ENCODE data around the gene PDCD11.

Gene PDCD11

GRCh38 chr10:103451091-103451813 is 54.8 kb downstream of the PDCD11 start:
- no peak for DNase-seq (ENCODE audit: low read depth in 2 of 2)

GRCh38 chr10:103451831-103452505 is 55.5 kb downstream of the PDCD11 start, which contains the start of gene CALHM2:
Gene CALHM2, minus strand, starts transcription at chr10:103452370. Its CDS starts 2,429 bp downstream, at chr10:103449941.
- no peak for DNase-seq (ENCODE audit: low read depth in 2 of 2)

DNA sequence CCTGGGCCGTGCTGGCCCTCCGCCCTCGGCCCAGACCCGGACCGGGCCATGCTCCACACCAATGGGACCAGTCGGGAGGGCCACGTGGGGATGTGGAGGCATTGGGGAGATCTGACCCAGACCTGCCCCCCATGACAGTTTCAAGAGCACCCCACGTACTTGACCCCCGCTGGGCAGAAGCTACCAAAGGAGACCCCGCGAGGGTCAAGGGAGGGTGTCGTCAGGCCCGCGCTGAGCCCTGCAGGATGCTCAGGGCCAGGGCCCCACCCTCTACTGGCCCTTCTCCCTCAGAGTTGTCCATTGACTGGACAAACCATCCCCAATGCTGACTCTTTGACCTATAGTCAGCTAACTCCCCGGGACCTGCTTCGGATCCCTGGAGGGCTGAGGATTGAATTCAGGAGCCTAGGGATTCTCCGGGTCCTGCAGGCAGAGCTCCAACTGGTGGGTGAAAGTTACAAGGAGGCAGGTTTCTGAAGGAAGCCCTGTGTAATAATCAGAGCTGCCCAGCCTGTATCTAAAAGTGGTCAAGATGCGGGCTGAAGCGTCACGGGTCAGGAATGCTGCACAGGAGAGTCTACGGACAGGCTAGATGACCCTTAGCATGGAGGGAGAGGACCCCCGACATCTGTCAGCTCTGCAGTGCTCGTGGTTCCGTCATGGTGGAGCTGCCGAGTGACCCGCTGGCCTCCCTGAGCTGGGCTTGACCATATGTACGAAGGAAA is 56.2 kb downstream of the PDCD11 start:
- no peak for DNase-seq (ENCODE audit: low read depth in 2 of 2)

GRCh38 chr10:103454026-103454425 is 57.6 kb downstream of the PDCD11 start:
- no peak for DNase-seq (ENCODE audit: low read depth in 2 of 2)

DNA sequence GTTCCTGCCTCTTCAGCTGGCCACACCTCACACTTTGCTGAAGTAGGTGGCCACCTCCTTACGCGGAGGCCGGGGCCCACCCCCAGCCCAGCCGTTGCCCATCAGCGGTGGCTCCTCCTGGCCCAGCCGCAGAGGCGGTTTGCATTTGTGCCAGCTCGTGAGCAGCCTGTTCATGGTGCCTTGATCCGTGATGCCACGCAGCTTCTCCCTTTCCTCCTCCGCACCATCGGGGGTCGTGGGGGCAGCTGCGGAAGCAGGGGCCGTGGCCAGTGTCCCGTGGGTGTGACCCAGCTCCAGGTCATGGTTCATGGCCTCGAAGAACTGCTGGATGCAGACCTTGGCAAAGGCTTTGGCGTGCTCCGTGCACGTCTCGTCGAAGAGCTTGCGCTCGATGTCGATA is 58.8 kb downstream of the PDCD11 start:
- no peak for DNase-seq (ENCODE audit: low read depth in 2 of 2)

DNA sequence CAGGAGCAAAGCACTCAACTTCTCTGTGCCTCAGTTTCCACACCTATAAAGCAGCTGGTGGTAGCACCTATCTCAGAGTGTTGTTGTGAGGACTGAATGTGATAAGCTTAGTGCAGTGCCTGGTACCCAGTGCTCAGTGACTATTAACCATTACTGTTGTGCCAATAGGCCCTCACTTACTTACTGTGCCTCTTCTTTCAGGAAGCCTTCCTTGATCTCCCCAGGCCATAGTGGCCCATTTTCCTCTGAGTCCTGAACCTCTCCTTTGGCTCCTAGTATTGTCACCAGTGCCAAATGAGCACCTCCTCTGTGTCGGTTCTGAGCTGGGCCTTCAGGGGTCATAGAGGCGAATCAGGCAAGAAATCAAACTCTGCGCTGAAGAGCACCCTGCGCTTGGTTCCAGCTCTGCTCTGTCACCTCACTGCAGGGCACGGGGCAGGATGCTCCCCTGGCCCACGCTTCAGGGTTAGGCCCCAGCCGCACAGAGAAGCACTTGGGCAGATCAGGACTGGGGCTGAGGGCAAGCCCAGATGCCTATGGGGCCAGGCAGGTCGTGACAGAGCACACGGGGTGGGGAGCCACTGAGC is 59.7 kb downstream of the PDCD11 start:
- no peak for DNase-seq (ENCODE audit: low read depth in 2 of 2)

DNA sequence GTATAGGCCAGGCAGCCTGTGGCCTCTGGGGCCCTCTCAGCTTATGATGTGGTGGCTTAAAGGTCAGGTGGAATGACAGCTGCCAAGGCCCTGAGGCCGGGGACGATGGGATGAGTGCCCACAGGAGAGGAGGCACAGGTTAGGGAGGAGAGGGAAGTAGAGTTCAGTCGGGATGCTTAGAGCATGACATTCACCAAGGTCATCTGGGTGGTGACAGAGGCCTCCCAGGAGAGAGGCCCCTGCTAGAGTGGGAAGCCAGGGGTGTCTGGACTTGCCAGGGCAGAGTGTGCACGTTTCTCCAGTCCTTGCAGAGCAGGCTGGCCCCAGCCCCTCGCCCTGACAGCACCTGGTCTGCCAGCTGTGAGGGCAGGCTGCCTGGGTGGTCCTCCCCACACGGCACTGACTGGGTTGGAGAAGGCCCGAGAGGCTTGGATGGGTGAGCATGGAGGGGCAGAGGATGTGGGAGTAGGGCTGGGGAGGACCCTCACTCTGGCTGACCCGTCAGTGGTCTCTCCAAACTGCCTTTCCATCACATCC is 60.8 kb downstream of the PDCD11 start:
- DNase-seq (ENCODE audit: low read depth in 2 of 2), result no peak

DNA sequence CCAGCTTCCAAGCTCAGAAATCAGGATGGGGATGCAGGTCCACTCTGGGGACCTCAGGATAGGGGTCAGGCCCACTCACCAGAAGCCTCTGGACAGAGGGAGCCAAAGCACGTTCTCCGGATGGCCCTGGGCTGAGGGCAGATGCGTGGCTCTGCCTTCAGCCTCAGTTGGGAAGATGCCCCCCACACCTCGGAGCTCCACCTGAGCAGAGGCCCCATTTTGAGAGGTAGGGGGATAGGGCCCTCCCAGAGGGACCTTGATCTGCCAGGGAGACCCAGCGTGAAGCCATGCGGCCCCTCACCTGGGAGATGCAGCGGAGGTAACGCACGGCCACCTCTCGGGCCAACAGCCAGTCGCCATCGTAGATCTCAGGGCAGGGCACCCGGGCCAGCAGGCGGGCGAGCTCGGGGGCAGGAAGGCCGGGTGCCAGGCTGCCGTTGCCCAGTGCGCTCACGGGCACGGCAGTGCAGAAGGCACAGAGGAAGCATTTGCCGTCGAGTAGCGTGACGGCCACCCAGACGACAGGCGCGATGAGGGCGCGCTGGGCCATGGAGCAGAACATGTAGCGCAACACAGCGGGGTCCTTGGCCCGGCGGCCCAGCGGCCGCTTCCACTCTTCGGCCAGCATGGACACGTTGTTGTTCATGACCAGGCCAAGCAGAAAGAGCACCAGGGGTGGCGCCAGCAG is 61.6 kb downstream of the PDCD11 start:
- DNase-seq (ENCODE audit: low read depth in 2 of 2), result no peak

DNA sequence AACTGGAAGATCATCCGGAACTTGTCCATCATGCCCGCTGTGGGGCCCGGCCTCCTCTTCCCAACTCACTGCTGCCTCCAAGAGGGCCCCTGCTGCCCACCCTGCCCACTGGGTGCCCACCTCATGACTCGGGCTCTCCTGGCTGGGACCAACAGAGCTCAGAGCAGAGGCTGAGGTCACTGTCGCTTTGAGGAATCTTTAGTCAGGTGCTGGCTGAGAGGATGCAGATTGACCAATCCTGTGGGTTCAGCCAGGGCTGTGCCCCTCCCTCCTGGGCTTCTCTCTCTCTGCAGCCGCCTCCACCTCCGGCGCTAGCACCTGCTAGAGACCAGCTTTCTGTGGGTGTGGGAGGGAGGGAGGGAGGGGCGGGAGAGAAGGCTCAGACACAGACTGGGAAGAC is 62.3 kb downstream of the PDCD11 start, which contains the start of gene CALHM1:
TSS of gene CALHM1 (minus strand) at position 181 of the 400 bp plus-strand sequence. CDS start at position 32, 149 bp downstream.
- DNase-seq (ENCODE audit: low read depth in 2 of 2), result no peak

DNA sequence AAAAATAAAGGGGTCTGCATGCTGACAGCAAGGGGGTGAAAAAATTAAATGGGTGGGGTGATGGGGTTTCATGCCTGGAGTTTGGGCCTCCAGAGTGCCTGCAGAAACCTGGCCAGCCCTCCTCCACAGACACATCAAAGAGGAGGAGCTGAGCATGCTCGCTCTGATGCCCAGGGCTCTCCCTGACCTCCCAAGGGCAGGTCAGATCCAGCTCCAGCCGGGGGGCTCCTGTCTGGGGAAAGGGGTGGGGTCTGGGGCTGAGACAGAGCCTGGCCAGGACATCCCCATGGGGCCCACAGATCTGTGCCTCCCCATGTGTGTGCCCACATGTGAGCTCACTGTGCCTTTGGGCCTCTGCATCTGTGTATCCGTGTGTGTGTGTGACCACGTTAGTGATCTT is 63.2 kb downstream of the PDCD11 start:
- DNase-seq (ENCODE audit: low read depth in 2 of 2), result no peak

GRCh38 chr10:103463499-103463898 is 67.1 kb downstream of the PDCD11 start:
- no peak for DNase-seq (ENCODE audit: low read depth in 2 of 2)

GRCh38 chr10:103465411-103466179 is 69.2 kb downstream of the PDCD11 start:
- DNase-seq (ENCODE audit: low read depth in 2 of 2), result no peak

- DNase-seq (ENCODE audit: low read depth in 2 of 2), result no peak
Measured at GRCh38 chr10:103466734-103467133, 70.3 kb downstream of the PDCD11 start.

DNA sequence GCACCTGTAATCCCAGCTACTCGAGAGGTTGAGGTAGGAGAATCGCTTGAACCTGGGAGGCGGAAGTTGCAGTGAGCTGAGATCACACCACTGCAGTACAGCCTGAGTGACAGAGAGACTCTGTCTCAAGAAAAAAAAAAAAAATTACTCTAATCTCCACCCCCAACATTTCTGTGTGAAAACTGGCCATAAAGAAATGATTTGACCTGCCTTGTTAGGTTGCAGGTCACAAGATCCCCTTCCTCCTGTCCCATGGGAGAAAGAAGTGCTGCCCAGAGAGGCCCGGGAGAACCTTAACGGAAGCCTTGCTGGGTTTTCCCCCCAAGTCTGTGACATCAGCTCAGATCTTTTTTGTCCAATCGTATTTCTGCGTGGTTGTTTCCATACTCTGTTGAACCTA is 71.0 kb downstream of the PDCD11 start:
- DNase-seq (ENCODE audit: low read depth in 2 of 2), result no peak

GRCh38 chr10:103469201-103469600 is 72.8 kb downstream of the PDCD11 start:
- no peak for DNase-seq (ENCODE audit: low read depth in 2 of 2)

- no peak for DNase-seq (ENCODE audit: low read depth in 2 of 2)
Measured at GRCh38 chr10:103470761-103471653, 74.6 kb downstream of the PDCD11 start.

DNA sequence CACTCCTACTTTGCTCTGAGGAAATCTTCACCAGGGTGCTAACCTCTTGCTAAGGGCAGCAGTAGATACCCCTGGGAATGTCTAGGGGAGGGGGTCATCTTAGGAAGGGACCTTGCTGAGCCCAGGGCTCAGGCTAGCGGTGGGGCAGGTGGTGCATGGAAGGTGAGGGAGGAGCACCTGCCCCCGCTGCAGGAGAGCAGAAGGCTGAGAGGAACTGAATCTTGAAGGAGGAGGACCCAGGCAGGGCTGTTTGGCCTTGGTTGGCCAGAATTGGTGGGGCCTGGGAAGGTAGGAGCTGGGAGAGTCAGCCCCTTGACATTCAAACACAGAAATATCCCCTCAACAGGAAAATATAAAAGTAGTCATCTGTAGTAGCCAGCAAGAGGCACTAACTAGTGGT is 75.6 kb downstream of the PDCD11 start:
- DNase-seq (ENCODE audit: low read depth in 2 of 2), result no peak

DNA sequence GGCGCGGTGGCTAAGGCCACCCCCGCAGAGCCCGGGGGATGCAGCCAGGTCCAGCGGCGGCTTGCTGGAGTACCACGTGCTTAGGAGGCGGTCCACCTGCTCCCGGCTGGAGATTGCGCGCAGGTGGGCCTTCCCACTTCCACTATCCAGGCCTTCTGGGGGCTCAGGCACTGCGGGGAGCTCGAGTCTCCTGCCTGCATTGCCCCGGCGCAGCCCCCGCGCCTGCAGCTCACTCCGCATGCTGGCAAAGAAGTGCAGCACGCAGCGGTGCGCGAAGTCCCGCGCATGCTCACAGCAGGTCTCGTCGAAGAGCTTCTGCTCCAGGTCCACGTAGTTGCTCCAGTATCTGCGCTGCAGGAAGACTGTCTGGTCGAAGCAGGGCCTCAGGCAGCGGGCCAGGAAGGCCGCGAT is 76.8 kb downstream of the PDCD11 start:
- no peak for DNase-seq (ENCODE audit: low read depth in 2 of 2)

DNA sequence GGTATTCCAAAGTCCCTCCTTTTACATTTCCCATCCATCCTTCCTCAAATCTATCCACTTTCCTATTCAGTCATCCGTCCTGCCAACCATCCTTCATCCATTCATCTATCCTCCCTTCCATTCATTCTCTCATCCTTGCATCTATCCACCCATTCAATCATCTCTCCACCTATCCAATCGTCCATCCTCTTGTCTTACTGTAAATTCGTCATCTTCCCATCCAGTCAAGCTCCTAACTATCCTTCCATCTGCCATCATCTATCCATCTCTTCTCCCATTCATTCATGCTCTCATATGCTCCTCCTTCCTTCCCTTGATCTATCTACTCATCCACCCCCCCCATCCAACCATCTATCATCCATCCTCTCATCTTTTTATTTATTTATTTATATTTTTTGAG is 77.7 kb downstream of the PDCD11 start:
- no peak for DNase-seq (ENCODE audit: low read depth in 2 of 2)

GRCh38 chr10:103475437-103475836 is 79.0 kb downstream of the PDCD11 start:
- no peak for DNase-seq (ENCODE audit: low read depth in 2 of 2)

Measured in fibroblast of skin of left quadriceps (primary cell).